Ishikawa (cell line): ENCODE results near the gene RABGEF1.

ENCODE experiments used
- CEBPB ChIP-seq: IDR thresholded peaks from 2 replicates; pipeline ENCODE4 v1.6.1; 2012
- CREB1 ChIP-seq: IDR thresholded peaks from 2 replicates; pipeline ENCODE4 v1.6.1; 2012; ENCODE audit warnings: low read depth
- EGR1 ChIP-seq: IDR thresholded peaks from 2 replicates; pipeline ENCODE4 v1.6.1; 2012
- EP300 ChIP-seq: IDR thresholded peaks from 2 replicates; pipeline ENCODE4 v1.6.1; 2012; ENCODE audit warnings: borderline replicate concordance
- FOXM1 ChIP-seq: IDR thresholded peaks from 2 replicates; pipeline ENCODE4 v1.6.1; 2012; ENCODE audit warnings: low read depth, borderline replicate concordance
- NFIC ChIP-seq: IDR thresholded peaks from 2 replicates; pipeline ENCODE4 v1.6.1; 2012
- RAD21 ChIP-seq: IDR thresholded peaks from 2 replicates; pipeline ENCODE4 v1.6.1; 2012; ENCODE audit warnings: low read depth
- TAF1 ChIP-seq: IDR thresholded peaks from 2 replicates; pipeline ENCODE4 v1.6.1; 2012; ENCODE audit warnings: low read depth, mild to moderate bottlenecking
- TCF12 ChIP-seq: IDR thresholded peaks from 2 replicates; pipeline ENCODE4 v1.6.1; 2012; ENCODE audit warnings: low read depth
- TEAD4 ChIP-seq: IDR thresholded peaks from 2 replicates; pipeline ENCODE4 v1.6.1; 2012
- ZBTB7A ChIP-seq: IDR thresholded peaks from 2 replicates; pipeline ENCODE4 v1.6.1; 2012; ENCODE audit warnings: low read depth
- TF ChIP-seq, protein P1 (sequence below): IDR thresholded peaks from 2 replicates; pipeline ENCODE4 v1.6.1; 2012
- TF ChIP-seq, protein P2 (sequence below): IDR thresholded peaks from 2 replicates; pipeline ENCODE4 v1.6.1; 2012
- TF ChIP-seq, protein P3 (sequence below): IDR thresholded peaks from 2 replicates; pipeline ENCODE4 v1.6.1; 2012; ENCODE audit warnings: low read depth, mild to moderate bottlenecking

The RABGEF1 gene

DNA sequence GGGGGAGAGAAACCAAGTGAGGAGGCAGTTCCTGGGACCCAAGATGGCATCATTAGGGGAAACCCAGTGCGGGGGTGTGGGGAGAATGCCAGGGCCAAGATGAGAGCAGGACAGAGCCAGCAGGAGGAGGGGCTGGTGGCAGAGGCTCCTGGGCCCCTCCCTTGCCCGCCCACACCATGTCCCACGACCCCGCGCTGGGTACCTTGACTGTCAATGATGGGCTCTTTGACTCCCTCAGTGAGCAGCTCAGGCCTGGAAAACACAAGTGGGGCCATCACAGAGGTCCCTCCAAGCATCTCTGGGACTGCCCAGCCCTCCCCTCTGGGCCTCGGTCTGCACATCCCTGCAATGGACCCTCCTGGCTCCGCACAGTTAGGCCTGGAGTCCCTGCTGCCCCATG, 75.4 kb downstream of the RABGEF1 start:
- TF ChIP-seq, protein P1, sequence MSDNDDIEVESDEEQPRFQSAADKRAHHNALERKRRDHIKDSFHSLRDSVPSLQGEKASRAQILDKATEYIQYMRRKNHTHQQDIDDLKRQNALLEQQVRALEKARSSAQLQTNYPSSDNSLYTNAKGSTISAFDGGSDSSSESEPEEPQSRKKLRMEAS = no peak
- TF ChIP-seq CEBPB (no peak), ZBTB7A (no peak), EP300 (no peak), RAD21 (no peak), NFIC (no peak), TEAD4 (no peak), TAF1 (no peak), FOXM1 (no peak), EGR1 (no peak), CREB1 (no peak)
- TF ChIP-seq, protein P2, sequence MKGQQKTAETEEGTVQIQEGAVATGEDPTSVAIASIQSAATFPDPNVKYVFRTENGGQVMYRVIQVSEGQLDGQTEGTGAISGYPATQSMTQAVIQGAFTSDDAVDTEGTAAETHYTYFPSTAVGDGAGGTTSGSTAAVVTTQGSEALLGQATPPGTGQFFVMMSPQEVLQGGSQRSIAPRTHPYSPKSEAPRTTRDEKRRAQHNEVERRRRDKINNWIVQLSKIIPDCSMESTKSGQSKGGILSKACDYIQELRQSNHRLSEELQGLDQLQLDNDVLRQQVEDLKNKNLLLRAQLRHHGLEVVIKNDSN = no peak
- TF ChIP-seq, protein P3, sequence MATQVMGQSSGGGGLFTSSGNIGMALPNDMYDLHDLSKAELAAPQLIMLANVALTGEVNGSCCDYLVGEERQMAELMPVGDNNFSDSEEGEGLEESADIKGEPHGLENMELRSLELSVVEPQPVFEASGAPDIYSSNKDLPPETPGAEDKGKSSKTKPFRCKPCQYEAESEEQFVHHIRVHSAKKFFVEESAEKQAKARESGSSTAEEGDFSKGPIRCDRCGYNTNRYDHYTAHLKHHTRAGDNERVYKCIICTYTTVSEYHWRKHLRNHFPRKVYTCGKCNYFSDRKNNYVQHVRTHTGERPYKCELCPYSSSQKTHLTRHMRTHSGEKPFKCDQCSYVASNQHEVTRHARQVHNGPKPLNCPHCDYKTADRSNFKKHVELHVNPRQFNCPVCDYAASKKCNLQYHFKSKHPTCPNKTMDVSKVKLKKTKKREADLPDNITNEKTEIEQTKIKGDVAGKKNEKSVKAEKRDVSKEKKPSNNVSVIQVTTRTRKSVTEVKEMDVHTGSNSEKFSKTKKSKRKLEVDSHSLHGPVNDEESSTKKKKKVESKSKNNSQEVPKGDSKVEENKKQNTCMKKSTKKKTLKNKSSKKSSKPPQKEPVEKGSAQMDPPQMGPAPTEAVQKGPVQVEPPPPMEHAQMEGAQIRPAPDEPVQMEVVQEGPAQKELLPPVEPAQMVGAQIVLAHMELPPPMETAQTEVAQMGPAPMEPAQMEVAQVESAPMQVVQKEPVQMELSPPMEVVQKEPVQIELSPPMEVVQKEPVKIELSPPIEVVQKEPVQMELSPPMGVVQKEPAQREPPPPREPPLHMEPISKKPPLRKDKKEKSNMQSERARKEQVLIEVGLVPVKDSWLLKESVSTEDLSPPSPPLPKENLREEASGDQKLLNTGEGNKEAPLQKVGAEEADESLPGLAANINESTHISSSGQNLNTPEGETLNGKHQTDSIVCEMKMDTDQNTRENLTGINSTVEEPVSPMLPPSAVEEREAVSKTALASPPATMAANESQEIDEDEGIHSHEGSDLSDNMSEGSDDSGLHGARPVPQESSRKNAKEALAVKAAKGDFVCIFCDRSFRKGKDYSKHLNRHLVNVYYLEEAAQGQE = no peak

DNA sequence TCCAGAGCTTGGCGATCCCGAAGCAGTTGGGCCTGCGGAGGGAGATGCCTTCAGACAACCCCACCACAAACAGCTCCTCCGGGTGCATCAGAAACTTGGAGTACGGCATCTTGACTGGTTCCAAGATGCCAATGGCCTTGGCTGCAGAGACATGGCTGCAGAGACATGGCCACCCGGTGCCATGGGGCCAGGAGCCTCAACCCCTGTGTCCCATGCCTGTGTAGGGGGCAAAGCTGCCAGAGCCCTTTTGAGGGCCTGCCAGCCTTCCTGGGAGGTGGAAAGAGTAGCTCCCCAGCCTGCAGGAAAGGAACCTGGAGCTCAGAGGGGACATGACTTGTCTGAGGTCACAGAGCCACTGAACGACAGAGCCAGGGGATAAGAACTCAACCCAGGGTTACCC, 83.5 kb downstream of the RABGEF1 start:
- TF ChIP-seq NFIC (no peak), FOXM1 (no peak), TEAD4 (no peak), TCF12 (no peak), RAD21 (no peak), CEBPB (no peak), ZBTB7A (no peak), EGR1 (no peak)
- TF ChIP-seq, protein P1 = no peak
- TF ChIP-seq, protein P3 = no peak
- TF ChIP-seq, protein P2 = no peak

DNA sequence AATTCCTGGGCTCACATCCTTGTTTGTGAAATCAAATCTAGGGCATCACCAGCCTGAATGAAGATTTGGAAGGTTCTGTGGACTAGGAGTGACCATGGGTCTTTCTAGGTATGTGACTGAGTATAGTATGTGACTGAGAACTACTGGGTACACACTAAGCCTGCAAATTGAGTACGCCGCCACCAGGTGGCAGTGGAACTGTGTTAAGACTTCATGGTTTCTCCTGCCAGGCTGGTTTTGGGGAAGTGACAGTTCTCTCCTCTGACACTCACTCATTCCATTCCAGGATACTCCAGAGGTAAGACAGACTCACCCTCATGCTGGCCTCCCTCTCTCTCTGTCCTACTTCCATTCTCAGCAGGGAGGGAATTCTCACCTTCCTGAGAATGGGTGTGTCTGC, 85.0 kb downstream of the RABGEF1 start:
- TF ChIP-seq RAD21 = peak; percentile 57

DNA sequence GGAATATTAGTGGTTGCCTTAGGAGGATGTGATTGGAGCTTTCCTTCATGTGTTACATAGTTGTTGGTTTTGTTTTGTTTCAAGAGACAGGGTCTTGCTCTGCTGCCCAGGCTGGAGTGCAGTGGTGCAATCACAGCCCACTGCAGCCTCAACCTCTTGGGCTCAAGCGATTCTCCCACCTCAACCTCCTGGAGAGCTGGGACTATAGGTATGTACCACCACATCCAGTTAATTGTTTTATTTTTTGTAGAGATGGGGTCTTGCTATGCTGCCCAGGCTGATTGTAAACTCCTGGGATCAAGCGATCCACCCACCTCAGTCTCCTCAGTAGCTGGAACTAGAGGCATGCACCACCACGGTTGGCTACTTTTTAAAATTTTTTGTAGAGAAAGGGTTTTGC, 86.1 kb downstream of the RABGEF1 start:
- TF ChIP-seq, protein P1 = no peak
- no peak for TF ChIP-seq CREB1
- TF ChIP-seq RAD21 = no peak
- TF ChIP-seq, protein P3 = no peak
- no peak for TF ChIP-seq EP300
- TF ChIP-seq NFIC = no peak
- no peak for TF ChIP-seq TAF1
- TF ChIP-seq EGR1 = no peak
- TF ChIP-seq TCF12 = no peak
- no peak for TF ChIP-seq ZBTB7A
- TF ChIP-seq FOXM1 = no peak
- TF ChIP-seq, protein P2 = no peak
- no peak for TF ChIP-seq CEBPB
